Endothelial cell of umbilical vein (primary cell): Measurements from ENCODE around the gene TBP.

Experiments used
- EZH2 ChIP-seq: IDR thresholded peaks from 2 replicates; pipeline ENCODE4 v1.6.1; 2012; ENCODE audit warnings: borderline replicate concordance, low read depth, mild to moderate bottlenecking, moderate library complexity, low read length, inconsistent platforms; ENCODE audit not compliant: severe bottlenecking
- GATA2 ChIP-seq: IDR thresholded peaks from 2 replicates; pipeline ENCODE4 v1.7.0; 2011; ENCODE audit warnings: low read depth, mild to moderate bottlenecking, moderate library complexity, mixed read lengths, low read length; ENCODE audit not compliant: insufficient read length, insufficient read depth
- JUN ChIP-seq: IDR thresholded peaks from 2 replicates; pipeline ENCODE4 v1.6.1; 2011; ENCODE audit warnings: borderline replicate concordance, low read depth; ENCODE audit not compliant: insufficient read length, insufficient read depth
- POLR2A ChIP-seq: IDR thresholded peaks from 2 replicates; pipeline ENCODE4 v1.6.1; 2012; ENCODE audit warnings: low read depth, mild to moderate bottlenecking, control low read depth, low read length
- POLR2AphosphoS5 ChIP-seq: IDR thresholded peaks from 2 replicates; pipeline ENCODE4 v1.6.1; 2012; ENCODE audit warnings: low read depth, mild to moderate bottlenecking, control low read depth, low read length, moderate library complexity; ENCODE audit not compliant: insufficient read depth
- TF ChIP-seq, protein P1 (sequence below), 2 donors: IDR thresholded peaks; 1 replicate in 1 of 2; 2 replicates in 1 of 2; pipeline ENCODE4 v1.5.1; 2011; ENCODE audit warnings: low read length in 2 of 2, mild to moderate bottlenecking in 2 of 2, moderate library complexity in 2 of 2, control low read depth in 1 of 2, inconsistent platforms in 1 of 2, low read depth in 1 of 2; ENCODE audit not compliant: insufficient read depth in 1 of 2; ENCODE audit errors: extremely low read depth in 1 of 2

DNA sequence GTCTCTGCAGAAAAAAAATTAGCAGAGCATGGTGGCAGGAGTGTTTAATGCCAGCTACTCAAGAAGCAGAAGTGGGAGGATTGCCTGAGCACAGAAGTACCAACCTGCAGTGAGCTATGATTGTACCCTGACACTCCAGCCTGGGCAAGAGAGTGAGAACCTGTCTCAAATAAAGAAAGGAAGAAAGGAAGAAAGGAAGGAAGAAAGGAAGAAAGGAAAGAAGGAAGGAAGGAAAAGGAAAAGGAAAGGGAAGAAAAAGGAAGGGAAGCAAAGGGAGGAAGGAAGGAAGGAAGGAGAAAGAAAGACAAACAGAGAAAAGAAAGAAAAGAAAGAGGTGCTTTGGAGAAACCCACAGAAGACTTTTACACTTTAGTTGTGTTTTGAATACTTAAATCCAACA lies 43.1 kb downstream of the TBP start:
- TF ChIP-seq, protein P1, sequence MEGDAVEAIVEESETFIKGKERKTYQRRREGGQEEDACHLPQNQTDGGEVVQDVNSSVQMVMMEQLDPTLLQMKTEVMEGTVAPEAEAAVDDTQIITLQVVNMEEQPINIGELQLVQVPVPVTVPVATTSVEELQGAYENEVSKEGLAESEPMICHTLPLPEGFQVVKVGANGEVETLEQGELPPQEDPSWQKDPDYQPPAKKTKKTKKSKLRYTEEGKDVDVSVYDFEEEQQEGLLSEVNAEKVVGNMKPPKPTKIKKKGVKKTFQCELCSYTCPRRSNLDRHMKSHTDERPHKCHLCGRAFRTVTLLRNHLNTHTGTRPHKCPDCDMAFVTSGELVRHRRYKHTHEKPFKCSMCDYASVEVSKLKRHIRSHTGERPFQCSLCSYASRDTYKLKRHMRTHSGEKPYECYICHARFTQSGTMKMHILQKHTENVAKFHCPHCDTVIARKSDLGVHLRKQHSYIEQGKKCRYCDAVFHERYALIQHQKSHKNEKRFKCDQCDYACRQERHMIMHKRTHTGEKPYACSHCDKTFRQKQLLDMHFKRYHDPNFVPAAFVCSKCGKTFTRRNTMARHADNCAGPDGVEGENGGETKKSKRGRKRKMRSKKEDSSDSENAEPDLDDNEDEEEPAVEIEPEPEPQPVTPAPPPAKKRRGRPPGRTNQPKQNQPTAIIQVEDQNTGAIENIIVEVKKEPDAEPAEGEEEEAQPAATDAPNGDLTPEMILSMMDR (IDR thresholded peaks at IDR 0.05; ENCODE audit: extremely low read depth in 1 of 2, insufficient read depth in 1 of 2, low read depth in 1 of 2, low read length in 2 of 2): no peak
- TF ChIP-seq POLR2A (no peak), EZH2 (no peak), JUN (no peak), GATA2 (no peak), POLR2AphosphoS5 (no peak)
